Cardiac muscle cell (in vitro differentiated cells and primary cell): ENCODE results near the gene C8B. TPM values are rescaled to one million over a fixed set of nuclear protein-coding genes. Genes with fewer than 3 reads are reported as not detected.

Experiments
- DNase-seq, 2 donors: peaks; one replicate each; pipeline versions ENCODE4 v3.0.0 to v3.0.0-alpha.2; 2010 to 2017; ENCODE audit warnings: low read depth in 1 of 2, low spot score in 1 of 2
- H3K27ac ChIP-seq: fragments of 200-600 bp; sonication (generic); 2 replicates; pipeline ENCODE4 v1.5.1; 2016
- H3K27me3 ChIP-seq: fragments of 200-600 bp; sonication (generic); 2 replicates; pipeline ENCODE4 v1.6.0; 2016; ENCODE audit warnings: control low read depth
- H3K36me3 ChIP-seq: fragments of 200-600 bp; sonication (generic); 2 replicates; pipeline ENCODE4 v1.5.1; 2016; ENCODE audit warnings: control low read depth
- H3K4me1 ChIP-seq: fragments of 200-600 bp; sonication (generic); 2 replicates; pipeline ENCODE4 v1.8.1; 2017; ENCODE audit warnings: low read depth, mild to moderate bottlenecking, mixed run types
- H3K4me3 ChIP-seq: fragments of 200-600 bp; sonication (generic); 2 replicates; pipeline ENCODE4 v1.5.1; 2016; ENCODE audit warnings: mild to moderate bottlenecking
- H3K9me3 ChIP-seq: fragments of 200-600 bp; sonication (generic); 2 replicates; pipeline ENCODE4 v1.5.1; 2017; ENCODE audit warnings: low read depth, mild to moderate bottlenecking, control low read depth
- polyA plus RNA-seq: library from polyadenylated mRNA; unstranded; fragments of >200 nt; fragmentation: Nextera tagmentation; extraction: Ambion mirVana; gene quantifications from 2 replicates; pipeline ENCODE4 v1.2.1, GENCODE V29; 2016
- total RNA-seq: library from RNA; depleted of rRNA; stranded (reverse); fragments of >200 nt; gene quantifications from 2 replicates; pipeline ENCODE4 v1.2.3, GENCODE V29; 2016
- TF ChIP-seq, protein P1 (sequence below): IDR thresholded peaks from 2 replicates; pipeline ENCODE4 v1.5.1; 2012; ENCODE audit warnings: low read depth, mild to moderate bottlenecking, low read length

The C8B gene
- total and polyA plus RNA-seq, 2 experiments from 2014 or later: not detected

DNA sequence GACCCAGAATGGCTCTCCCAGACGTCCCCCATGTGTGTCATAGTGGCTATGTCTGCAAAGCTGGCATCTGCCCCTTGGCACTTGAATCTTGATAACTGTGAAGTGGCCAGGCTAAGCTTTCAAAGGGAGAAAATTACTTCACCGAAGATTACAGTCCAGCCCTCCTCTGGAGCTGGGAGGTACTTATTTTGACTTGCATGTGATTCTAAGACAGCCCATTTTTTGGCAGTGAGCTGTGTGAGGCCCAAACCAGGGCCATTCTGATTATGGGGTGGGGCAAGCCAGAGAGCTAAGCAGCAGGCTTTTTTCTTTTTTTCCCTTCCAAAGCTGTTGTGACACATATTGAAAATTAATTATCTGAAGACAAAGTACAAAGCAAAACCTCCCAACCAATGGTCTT is 42.1 kb upstream of the C8B start:
- Histone ChIP-seq H3K27ac (no peak overlapping the region), H3K4me3 (no peak overlapping the region), H3K36me3 (peaks cover 7% of the 10 kb centered on the region), H3K27me3 (no peaks in the 10 kb centered on the region), H3K9me3 (no peaks in the 10 kb centered on the region), H3K4me1 (peaks cover 38% of the 10 kb centered on the region)
- TF ChIP-seq, protein P1, sequence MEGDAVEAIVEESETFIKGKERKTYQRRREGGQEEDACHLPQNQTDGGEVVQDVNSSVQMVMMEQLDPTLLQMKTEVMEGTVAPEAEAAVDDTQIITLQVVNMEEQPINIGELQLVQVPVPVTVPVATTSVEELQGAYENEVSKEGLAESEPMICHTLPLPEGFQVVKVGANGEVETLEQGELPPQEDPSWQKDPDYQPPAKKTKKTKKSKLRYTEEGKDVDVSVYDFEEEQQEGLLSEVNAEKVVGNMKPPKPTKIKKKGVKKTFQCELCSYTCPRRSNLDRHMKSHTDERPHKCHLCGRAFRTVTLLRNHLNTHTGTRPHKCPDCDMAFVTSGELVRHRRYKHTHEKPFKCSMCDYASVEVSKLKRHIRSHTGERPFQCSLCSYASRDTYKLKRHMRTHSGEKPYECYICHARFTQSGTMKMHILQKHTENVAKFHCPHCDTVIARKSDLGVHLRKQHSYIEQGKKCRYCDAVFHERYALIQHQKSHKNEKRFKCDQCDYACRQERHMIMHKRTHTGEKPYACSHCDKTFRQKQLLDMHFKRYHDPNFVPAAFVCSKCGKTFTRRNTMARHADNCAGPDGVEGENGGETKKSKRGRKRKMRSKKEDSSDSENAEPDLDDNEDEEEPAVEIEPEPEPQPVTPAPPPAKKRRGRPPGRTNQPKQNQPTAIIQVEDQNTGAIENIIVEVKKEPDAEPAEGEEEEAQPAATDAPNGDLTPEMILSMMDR: no peak
- peak; percentile 13 to 14 for DNase-seq

DNA sequence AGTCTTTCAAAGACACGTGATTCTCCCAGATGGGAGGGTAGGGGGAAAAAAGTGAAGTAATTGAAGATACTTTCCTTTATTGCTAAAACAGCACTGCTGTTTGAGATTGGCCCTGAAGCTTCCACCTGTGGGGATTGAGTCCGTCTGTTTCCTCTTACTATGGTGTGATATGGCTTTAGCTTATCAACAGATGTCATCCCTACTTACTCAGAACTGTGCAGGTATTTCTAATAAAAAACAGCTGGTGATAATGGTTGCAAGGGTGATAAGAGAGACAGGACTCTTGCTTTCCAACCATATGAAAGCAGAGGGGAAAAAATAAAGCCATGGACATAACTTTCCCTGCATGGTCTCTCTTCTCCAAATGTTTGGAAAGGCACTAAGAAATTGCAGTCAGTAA is 41.7 kb upstream of the C8B start:
- TF ChIP-seq, protein P1: no peak

DNA sequence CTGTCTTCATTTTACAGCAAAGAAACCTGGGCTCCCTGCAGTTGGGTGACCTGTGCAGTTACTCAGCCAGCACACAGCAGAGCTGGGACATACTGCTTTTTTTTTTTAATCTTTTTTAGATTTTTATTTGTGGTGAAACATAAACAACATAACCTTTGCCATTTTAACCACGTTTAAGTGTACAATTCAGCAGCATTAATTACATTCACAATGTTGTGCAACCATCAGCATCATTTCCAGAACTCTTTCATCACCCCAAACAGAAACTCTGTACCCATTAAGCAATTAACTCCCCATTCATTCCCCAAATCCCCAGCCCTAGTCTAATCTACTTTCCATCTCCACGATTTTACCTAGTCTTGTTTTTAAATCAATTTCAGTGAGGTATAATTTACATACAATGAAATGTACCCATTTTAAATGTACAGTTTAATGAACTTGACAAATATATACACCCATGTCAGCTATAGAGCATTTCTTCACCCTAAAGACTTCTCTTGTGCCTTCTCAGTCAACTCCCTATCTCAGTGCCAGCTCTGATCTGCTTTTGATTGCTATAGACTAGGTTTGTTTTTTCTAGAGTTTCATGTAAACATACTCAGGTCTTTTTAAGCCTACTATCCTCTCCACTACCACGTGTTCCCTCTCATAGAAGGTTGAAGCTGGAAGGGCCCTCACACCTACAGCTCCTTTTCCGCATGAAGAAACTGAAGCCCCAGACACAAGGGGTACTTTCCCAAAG is 37.8 kb upstream of the C8B start:
- peak in 1 of 2 donors; percentile 15 for DNase-seq
- TF ChIP-seq, protein P1: no peak
- H3K4me3 ChIP-seq: no peak overlapping the region
- H3K27ac ChIP-seq: no peak overlapping the region
- no peaks in the 10 kb centered on the region for H3K27me3 ChIP-seq
- H3K36me3 ChIP-seq: no peaks in the 10 kb centered on the region
- H3K9me3 ChIP-seq: no peaks in the 10 kb centered on the region
- peaks cover 9% of the 10 kb centered on the region for H3K4me1 ChIP-seq

More for the DNA sequence above, 41.7 kb upstream of the C8B start:
- Histone ChIP-seq H3K27me3 (no peaks in the 10 kb centered on the region), H3K4me1 (peaks cover 33% of the 10 kb centered on the region), H3K36me3 (peaks cover 7% of the 10 kb centered on the region), H3K9me3 (no peaks in the 10 kb centered on the region), H3K27ac (no peak overlapping the region), H3K4me3 (no peak overlapping the region)
- no peak for DNase-seq

DNA sequence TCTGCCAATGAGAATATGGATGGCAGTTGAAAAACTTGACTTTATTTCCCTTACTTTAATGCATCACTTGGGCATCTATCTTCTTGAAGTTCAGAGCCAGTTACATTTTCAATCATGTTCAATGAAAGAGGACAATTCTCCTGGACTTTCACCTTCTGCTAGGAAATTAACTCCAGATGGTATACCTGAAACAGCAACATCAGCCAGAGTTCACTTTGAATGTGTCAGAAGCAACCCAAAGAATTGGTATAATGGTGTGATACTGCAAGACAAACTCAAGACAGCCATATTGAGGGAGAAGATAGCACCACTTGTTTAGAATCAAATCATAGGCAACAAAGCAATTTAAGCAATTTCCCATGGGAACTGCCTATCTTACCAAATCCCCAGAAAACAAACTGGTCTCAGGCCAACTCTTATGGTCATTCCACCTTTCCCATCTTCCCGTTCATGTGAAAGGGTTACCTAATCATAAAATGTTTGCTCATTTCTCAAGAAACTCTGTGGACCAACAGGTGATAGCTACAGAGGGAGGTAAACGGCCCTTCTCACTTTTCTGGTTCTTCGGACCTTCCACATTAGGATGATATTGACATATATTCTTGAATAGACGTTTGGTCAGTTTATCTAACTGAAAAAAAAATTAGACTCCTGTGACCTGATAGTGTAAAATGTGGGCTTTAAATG is 29.7 kb upstream of the C8B start:
- no peak for DNase-seq
- Histone ChIP-seq H3K9me3 (no peaks in the 10 kb centered on the region), H3K27me3 (no peaks in the 10 kb centered on the region), H3K4me3 (no peak overlapping the region), H3K36me3 (no peaks in the 10 kb centered on the region), H3K4me1 (peaks cover 11% of the 10 kb centered on the region), H3K27ac (no peak overlapping the region)
- TF ChIP-seq, protein P1: no peak

DNA sequence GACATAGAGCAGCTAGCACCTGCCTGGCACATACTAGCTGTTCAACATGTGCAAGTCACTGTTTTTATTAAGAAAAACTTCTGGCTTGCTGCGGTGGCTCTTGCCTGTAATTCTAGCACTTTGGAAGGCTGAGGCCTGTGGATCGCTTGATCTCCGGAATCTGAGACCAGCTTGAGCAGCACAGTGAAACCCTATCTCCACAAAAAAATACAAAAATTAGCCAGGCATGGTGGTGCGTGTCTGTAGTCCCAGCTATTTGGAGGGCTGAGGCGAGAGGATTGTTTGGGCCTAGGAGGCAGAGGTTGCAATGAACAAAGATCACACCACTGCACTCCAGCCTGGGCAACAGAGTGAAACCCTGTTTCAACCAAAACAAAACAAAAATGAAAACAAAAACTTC is 27.7 kb upstream of the C8B start:
- H3K4me3 ChIP-seq: no peak overlapping the region
- no peaks in the 10 kb centered on the region for H3K36me3 ChIP-seq
- TF ChIP-seq, protein P1: no peak
- no peak for DNase-seq
- H3K27me3 ChIP-seq: no peaks in the 10 kb centered on the region
- H3K4me1 ChIP-seq: peaks cover 11% of the 10 kb centered on the region
- H3K9me3 ChIP-seq: no peaks in the 10 kb centered on the region
- peak overlapping the region; percentile 20 for H3K27ac ChIP-seq
